ENCODE measurements around the gene MYBPH. TPM values are rescaled to one million over a fixed set of nuclear protein-coding genes. Genes with fewer than 3 reads are reported as not detected.

The MYBPH gene
- polyA plus RNA-seq, 1 donor, result 0.45 TPM

GRCh38 chr1:203201516-203202205 is 26.0 kb upstream of the MYBPH start:
- no peak overlapping the region for H3K4me3 ChIP-seq (ENCODE audit: low read length)
- H3K4me1 ChIP-seq (ENCODE audit: control insufficient read depth, insufficient read depth, low read length), result no peaks in the 10 kb centered on the region
- H3K9me3 ChIP-seq (ENCODE audit: control insufficient read depth, low read depth, low read length), result no peaks in the 10 kb centered on the region
- H3K27me3 ChIP-seq (ENCODE audit: control insufficient read depth, insufficient read depth, low read length), result peaks cover 2% of the 10 kb centered on the region
- no peaks in the 10 kb centered on the region for H3K36me3 ChIP-seq (ENCODE audit: control insufficient read depth, insufficient read depth, low read length)
- no peak for DNase-seq
- no peak overlapping the region for H3K27ac ChIP-seq (ENCODE audit: low read length)
- WGBS (ENCODE audit: insufficient coverage, low lambda C conversion rate), result 100% methylated on average over 1 of the region's 10 CpGs

GRCh38 chr1:203200916-203201315 is 25.3 kb upstream of the MYBPH start:
- Histone ChIP-seq H3K27me3 (ENCODE audit: control insufficient read depth, insufficient read depth, low read length) (peaks cover 2% of the 10 kb centered on the region), H3K4me1 (ENCODE audit: control insufficient read depth, insufficient read depth, low read length) (no peaks in the 10 kb centered on the region), H3K36me3 (ENCODE audit: control insufficient read depth, insufficient read depth, low read length) (no peaks in the 10 kb centered on the region), H3K4me3 (ENCODE audit: low read length) (no peak overlapping the region), H3K9me3 (ENCODE audit: control insufficient read depth, low read depth, low read length) (no peaks in the 10 kb centered on the region), H3K27ac (ENCODE audit: low read length) (no peak overlapping the region)
- WGBS (ENCODE audit: insufficient coverage, low lambda C conversion rate), result no CpG with 5 or more reads among the region's 1 CpG
- no peak for DNase-seq

GRCh38 chr1:203199816-203200571 is 24.4 kb upstream of the MYBPH start:
- H3K9me3 ChIP-seq (ENCODE audit: control insufficient read depth, low read depth, low read length), result no peaks in the 10 kb centered on the region
- 100% methylated on average over 3 of the region's 8 CpGs for WGBS (ENCODE audit: insufficient coverage, low lambda C conversion rate)
- no peak for DNase-seq
- H3K4me3 ChIP-seq (ENCODE audit: low read length), result no peak overlapping the region
- peaks cover 2% of the 10 kb centered on the region for H3K27me3 ChIP-seq (ENCODE audit: control insufficient read depth, insufficient read depth, low read length)
- H3K36me3 ChIP-seq (ENCODE audit: control insufficient read depth, insufficient read depth, low read length), result no peaks in the 10 kb centered on the region
- H3K4me1 ChIP-seq (ENCODE audit: control insufficient read depth, insufficient read depth, low read length), result no peaks in the 10 kb centered on the region
- no peak overlapping the region for H3K27ac ChIP-seq (ENCODE audit: low read length)

GRCh38 chr1:203199481-203199815 is 23.8 kb upstream of the MYBPH start:
- no peaks in the 10 kb centered on the region for H3K9me3 ChIP-seq (ENCODE audit: control insufficient read depth, low read depth, low read length)
- H3K27ac ChIP-seq (ENCODE audit: low read length), result no peak overlapping the region
- H3K4me1 ChIP-seq (ENCODE audit: control insufficient read depth, insufficient read depth, low read length), result no peaks in the 10 kb centered on the region
- H3K27me3 ChIP-seq (ENCODE audit: control insufficient read depth, insufficient read depth, low read length), result peaks cover 2% of the 10 kb centered on the region
- no peak overlapping the region for H3K4me3 ChIP-seq (ENCODE audit: low read length)
- no peaks in the 10 kb centered on the region for H3K36me3 ChIP-seq (ENCODE audit: control insufficient read depth, insufficient read depth, low read length)
- no CpG with 5 or more reads among the region's 6 CpGs for WGBS (ENCODE audit: insufficient coverage, low lambda C conversion rate)
- no peak for DNase-seq

GRCh38 chr1:203199002-203199401 is 23.4 kb upstream of the MYBPH start:
- Histone ChIP-seq H3K27me3 (ENCODE audit: control insufficient read depth, insufficient read depth, low read length) (peaks cover 2% of the 10 kb centered on the region), H3K4me3 (ENCODE audit: low read length) (no peak overlapping the region), H3K27ac (ENCODE audit: low read length) (no peak overlapping the region), H3K9me3 (ENCODE audit: control insufficient read depth, low read depth, low read length) (no peaks in the 10 kb centered on the region), H3K36me3 (ENCODE audit: control insufficient read depth, insufficient read depth, low read length) (no peaks in the 10 kb centered on the region), H3K4me1 (ENCODE audit: control insufficient read depth, insufficient read depth, low read length) (no peaks in the 10 kb centered on the region)
- no peak for DNase-seq
- WGBS (ENCODE audit: insufficient coverage, low lambda C conversion rate), result no CpG with 5 or more reads among the region's 3 CpGs

- no peak for DNase-seq
- Histone ChIP-seq H3K9me3 (ENCODE audit: control insufficient read depth, low read depth, low read length) (no peaks in the 10 kb centered on the region), H3K4me3 (ENCODE audit: low read length) (no peak overlapping the region), H3K36me3 (ENCODE audit: control insufficient read depth, insufficient read depth, low read length) (no peaks in the 10 kb centered on the region), H3K27ac (ENCODE audit: low read length) (no peak overlapping the region), H3K27me3 (ENCODE audit: control insufficient read depth, insufficient read depth, low read length) (peaks cover 2% of the 10 kb centered on the region), H3K4me1 (ENCODE audit: control insufficient read depth, insufficient read depth, low read length) (no peaks in the 10 kb centered on the region)
- no CpG with 5 or more reads among the region's 3 CpGs for WGBS (ENCODE audit: insufficient coverage, low lambda C conversion rate)
Measured at GRCh38 chr1:203197625-203198024, 22.0 kb upstream of the MYBPH start.

GRCh38 chr1:203196371-203196770 is 20.7 kb upstream of the MYBPH start:
- H3K4me1 ChIP-seq (ENCODE audit: control insufficient read depth, insufficient read depth, low read length), result no peaks in the 10 kb centered on the region
- no peak overlapping the region for H3K27ac ChIP-seq (ENCODE audit: low read length)
- peaks cover 2% of the 10 kb centered on the region for H3K27me3 ChIP-seq (ENCODE audit: control insufficient read depth, insufficient read depth, low read length)
- DNase-seq, result no peak
- no peaks in the 10 kb centered on the region for H3K36me3 ChIP-seq (ENCODE audit: control insufficient read depth, insufficient read depth, low read length)
- no CpG with 5 or more reads among the region's 3 CpGs for WGBS (ENCODE audit: insufficient coverage, low lambda C conversion rate)
- no peak overlapping the region for H3K4me3 ChIP-seq (ENCODE audit: low read length)
- no peaks in the 10 kb centered on the region for H3K9me3 ChIP-seq (ENCODE audit: control insufficient read depth, low read depth, low read length)

GRCh38 chr1:203190949-203191348 is 15.3 kb upstream of the MYBPH start:
- Histone ChIP-seq H3K36me3 (ENCODE audit: control insufficient read depth, insufficient read depth, low read length) (no peaks in the 10 kb centered on the region), H3K9me3 (ENCODE audit: control insufficient read depth, low read depth, low read length) (no peaks in the 10 kb centered on the region), H3K4me1 (ENCODE audit: control insufficient read depth, insufficient read depth, low read length) (no peaks in the 10 kb centered on the region), H3K27ac (ENCODE audit: low read length) (no peak overlapping the region), H3K4me3 (ENCODE audit: low read length) (no peak overlapping the region), H3K27me3 (ENCODE audit: control insufficient read depth, insufficient read depth, low read length) (peaks cover 6% of the 10 kb centered on the region)
- WGBS (ENCODE audit: insufficient coverage, low lambda C conversion rate), result no CpG with 5 or more reads among the region's 2 CpGs
- DNase-seq, result no peak

GRCh38 chr1:203189951-203190352 is 14.3 kb upstream of the MYBPH start:
- no peak for DNase-seq
- no CpG with 5 or more reads among the region's 7 CpGs for WGBS (ENCODE audit: insufficient coverage, low lambda C conversion rate)
- Histone ChIP-seq H3K27ac (ENCODE audit: low read length) (no peak overlapping the region), H3K36me3 (ENCODE audit: control insufficient read depth, insufficient read depth, low read length) (no peaks in the 10 kb centered on the region), H3K4me1 (ENCODE audit: control insufficient read depth, insufficient read depth, low read length) (no peaks in the 10 kb centered on the region), H3K9me3 (ENCODE audit: control insufficient read depth, low read depth, low read length) (no peaks in the 10 kb centered on the region), H3K27me3 (ENCODE audit: control insufficient read depth, insufficient read depth, low read length) (peaks cover 6% of the 10 kb centered on the region), H3K4me3 (ENCODE audit: low read length) (no peak overlapping the region)

GRCh38 chr1:203188686-203189232 is 13.1 kb upstream of the MYBPH start:
- no peak for DNase-seq
- no peak overlapping the region for H3K27ac ChIP-seq (ENCODE audit: low read length)
- H3K36me3 ChIP-seq (ENCODE audit: control insufficient read depth, insufficient read depth, low read length), result no peaks in the 10 kb centered on the region
- H3K4me3 ChIP-seq (ENCODE audit: low read length), result no peak overlapping the region
- peaks cover 6% of the 10 kb centered on the region for H3K27me3 ChIP-seq (ENCODE audit: control insufficient read depth, insufficient read depth, low read length)
- no CpG with 5 or more reads among the region's 4 CpGs for WGBS (ENCODE audit: insufficient coverage, low lambda C conversion rate)
- H3K9me3 ChIP-seq (ENCODE audit: control insufficient read depth, low read depth, low read length), result no peaks in the 10 kb centered on the region
- no peaks in the 10 kb centered on the region for H3K4me1 ChIP-seq (ENCODE audit: control insufficient read depth, insufficient read depth, low read length)

All from large intestine (tissue), 3 donors.